ENCODE data around the gene HBS1L.

HBS1L gene

GRCh38 chr6:135046912-135047311, 7.7 kb downstream of the HBS1L start:
- DNase-seq, result no peak
- intact Hi-C loops (cut with DNase I), result no loop called here

GRCh38 chr6:135044639-135045038, 10.0 kb downstream of the HBS1L start:
- DNase-seq, result no peak
- intact Hi-C loops (cut with DNase I), result no loop called here

GRCh38 chr6:135043846-135044245, 10.8 kb downstream of the HBS1L start:
- intact Hi-C loops (cut with DNase I), result no loop called here

GRCh38 chr6:135043364-135043763, 11.3 kb downstream of the HBS1L start:
- intact Hi-C loops (cut with DNase I), result no loop called here
- no peak for DNase-seq

More at GRCh38 chr6:135043846-135044245, 10.8 kb downstream of the HBS1L start:
- no peak for DNase-seq

GRCh38 chr6:135038335-135038734, 16.3 kb downstream of the HBS1L start:
- intact Hi-C loops (cut with DNase I), result no loop called here
- no peak for DNase-seq

GRCh38 chr6:135037541-135037940, 17.1 kb downstream of the HBS1L start:
- DNase-seq, result no peak
- intact Hi-C loops (cut with DNase I), result no loop called here

- intact Hi-C loops (cut with DNase I), result no loop called here
- DNase-seq, result no peak
Measured at GRCh38 chr6:135036731-135037420, 17.7 kb downstream of the HBS1L start.

GRCh38 chr6:135033238-135033637, 21.4 kb downstream of the HBS1L start:
- intact Hi-C loops (cut with DNase I), result no loop called here

GRCh38 chr6:135030532-135031178, 24.0 kb downstream of the HBS1L start:
- intact Hi-C loops (cut with DNase I), result no loop called here
- DNase-seq, result no peak

More at GRCh38 chr6:135033238-135033637, 21.4 kb downstream of the HBS1L start:
- no peak for DNase-seq

- no peak for DNase-seq
- intact Hi-C loops (cut with DNase I), result no loop called here
Measured at GRCh38 chr6:135030056-135030473, 24.6 kb downstream of the HBS1L start.

GRCh38 chr6:135025775-135026174, 28.8 kb downstream of the HBS1L start:
- DNase-seq, result no peak
- intact Hi-C loops (cut with DNase I), result no loop called here

- DNase-seq, result no peak
- intact Hi-C loops (cut with DNase I), result no loop called here
Measured at GRCh38 chr6:135025175-135025574, 29.4 kb downstream of the HBS1L start.

GRCh38 chr6:135022050-135022697, 32.4 kb downstream of the HBS1L start:
- no peak for DNase-seq
- intact Hi-C loops (cut with DNase I), result no loop called here

- intact Hi-C loops (cut with DNase I), result no loop called here
- DNase-seq, result no peak
Measured at GRCh38 chr6:135021310-135022049, 33.1 kb downstream of the HBS1L start.

GRCh38 chr6:135018941-135019340, 35.7 kb downstream of the HBS1L start:
- no peak for DNase-seq
- intact Hi-C loops (cut with DNase I), result no loop called here

- intact Hi-C loops (cut with DNase I), result no loop called here
- no peak for DNase-seq
Measured at GRCh38 chr6:135018052-135018451, 36.6 kb downstream of the HBS1L start.

- intact Hi-C loops (cut with DNase I), result no loop called here
Measured at GRCh38 chr6:135014353-135014832, 40.2 kb downstream of the HBS1L start.

GRCh38 chr6:135013211-135013610, 41.4 kb downstream of the HBS1L start:
- intact Hi-C loops (cut with DNase I), result no loop called here
- no peak for DNase-seq

More at GRCh38 chr6:135014353-135014832, 40.2 kb downstream of the HBS1L start:
- no peak for DNase-seq

- intact Hi-C loops (cut with DNase I), result no loop called here
- no peak for DNase-seq
Measured at GRCh38 chr6:135012764-135013163, 41.9 kb downstream of the HBS1L start.

GRCh38 chr6:135012349-135012748, 42.3 kb downstream of the HBS1L start:
- DNase-seq, result no peak
- intact Hi-C loops (cut with DNase I), result no loop called here
